GM21717 (cell line): ENCODE results near the gene SRP9.
"Not testable (repeated sequence)": the region's sequence is repeated elsewhere in the genome, so short reads cannot be mapped to it uniquely, and the experiment has no call there.

Experiments
- ATAC-seq: cut with Tn5 transposase; IDR thresholded peaks from one replicate; pipeline ENCODE4 v1.9.1; 2021; ENCODE audit warnings: mild to moderate bottlenecking, moderate library complexity; ENCODE audit not compliant: unreplicated experiment

The SRP9 gene

DNA sequence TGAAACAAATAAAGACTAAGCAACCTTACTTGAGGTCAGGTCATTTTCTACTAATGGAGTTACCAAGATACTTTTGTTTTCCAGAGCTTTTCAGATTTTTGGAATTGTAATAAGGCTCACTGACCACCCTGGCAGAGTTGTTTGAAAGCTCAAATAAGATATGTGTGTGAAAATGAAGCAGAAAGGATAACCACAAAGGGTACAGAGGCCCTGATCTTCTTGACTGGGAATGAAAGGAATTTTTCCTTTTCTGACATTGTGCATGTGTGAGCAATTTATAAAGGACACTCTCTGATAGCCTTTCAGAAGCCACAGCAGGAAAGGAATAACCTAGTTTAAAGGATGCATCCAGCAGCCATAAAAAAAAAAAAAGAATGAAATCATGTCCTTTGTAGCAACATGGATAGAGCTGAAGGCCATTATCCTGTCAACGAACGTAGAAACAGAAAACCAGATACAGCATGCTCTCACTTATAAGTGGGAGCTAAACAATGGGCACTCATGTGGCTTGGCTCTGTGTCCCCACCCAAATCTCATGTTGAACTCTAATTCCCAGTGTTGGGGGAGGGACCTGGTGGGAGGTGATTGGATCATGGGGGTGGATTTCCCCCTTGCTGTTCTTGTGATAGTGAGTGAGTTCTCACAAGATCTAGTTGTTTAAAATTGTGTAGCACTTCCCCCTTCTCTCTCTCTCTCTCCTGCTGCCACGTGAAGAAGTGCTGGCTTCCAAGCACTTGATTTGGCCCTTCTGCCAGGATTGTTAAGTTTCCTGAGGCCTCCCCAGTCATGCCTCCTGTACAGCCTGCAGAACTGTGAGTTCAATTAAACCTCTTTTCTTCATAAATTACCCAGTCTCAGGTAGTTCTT is 3.1 kb upstream of the SRP9 start:
- ATAC-seq, result no peak

DNA sequence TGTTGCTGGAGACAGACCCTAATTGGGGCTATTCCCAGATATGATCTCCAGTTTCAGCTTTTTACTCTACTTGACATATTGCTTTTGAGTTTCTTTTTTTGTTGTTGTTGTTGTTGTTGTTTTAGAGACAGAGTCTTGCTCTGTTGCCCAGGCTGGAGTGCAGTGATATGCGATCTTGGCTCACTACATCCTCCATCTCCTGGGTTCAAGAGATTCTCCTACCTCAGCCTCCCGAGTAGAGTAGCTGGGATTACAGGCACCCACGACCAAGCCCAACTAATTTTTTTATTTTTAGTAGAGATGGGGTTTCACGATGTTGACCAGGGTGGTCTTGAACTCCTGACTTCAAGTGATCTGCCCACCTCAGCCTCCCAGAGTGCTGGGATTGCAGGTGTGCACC is 1.3 kb upstream of the SRP9 start:
- ATAC-seq, result no peak

DNA sequence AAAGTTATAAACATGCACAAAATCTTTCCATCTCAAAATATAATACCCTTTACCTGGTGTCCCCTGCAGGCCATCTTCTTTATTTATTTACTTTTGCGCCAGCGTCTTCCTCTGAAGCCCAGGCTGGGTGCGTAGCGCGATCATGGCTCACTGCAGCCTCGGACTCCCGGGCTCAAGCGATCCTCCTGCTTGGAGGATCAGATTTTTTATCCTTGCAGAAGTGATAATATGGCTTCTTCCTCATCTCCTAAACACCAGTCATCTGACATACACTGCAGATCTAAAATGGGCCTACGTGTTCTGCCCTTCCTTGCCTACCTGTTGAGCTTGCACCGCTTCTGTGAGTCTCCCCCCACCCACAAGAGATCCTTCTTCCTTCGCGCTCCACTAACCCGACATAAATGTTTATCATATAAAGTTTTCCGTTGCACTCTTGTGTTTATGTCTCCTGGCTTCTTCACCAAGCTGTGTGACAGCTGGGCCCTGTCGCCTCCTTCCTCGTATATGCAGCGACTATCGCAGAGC is 506 bp upstream of the SRP9 start:
- no peak for ATAC-seq

DNA sequence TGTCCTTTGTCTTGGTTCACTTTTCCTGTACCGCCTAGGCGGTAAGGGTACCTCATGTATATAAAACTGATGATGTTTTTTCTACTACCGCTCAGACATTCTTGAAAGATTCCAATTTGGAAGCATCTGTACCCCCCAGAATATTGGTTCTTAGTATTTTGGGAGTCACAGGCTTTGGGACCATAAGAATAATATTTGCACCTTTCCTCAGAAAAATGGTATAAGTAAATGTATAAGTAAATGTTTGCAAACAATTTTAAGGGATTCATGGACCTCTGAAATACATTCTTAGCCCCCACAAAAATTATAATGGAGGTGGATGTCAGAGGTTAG is 677 bp downstream of the SRP9 start:
- ATAC-seq, result no peak

DNA sequence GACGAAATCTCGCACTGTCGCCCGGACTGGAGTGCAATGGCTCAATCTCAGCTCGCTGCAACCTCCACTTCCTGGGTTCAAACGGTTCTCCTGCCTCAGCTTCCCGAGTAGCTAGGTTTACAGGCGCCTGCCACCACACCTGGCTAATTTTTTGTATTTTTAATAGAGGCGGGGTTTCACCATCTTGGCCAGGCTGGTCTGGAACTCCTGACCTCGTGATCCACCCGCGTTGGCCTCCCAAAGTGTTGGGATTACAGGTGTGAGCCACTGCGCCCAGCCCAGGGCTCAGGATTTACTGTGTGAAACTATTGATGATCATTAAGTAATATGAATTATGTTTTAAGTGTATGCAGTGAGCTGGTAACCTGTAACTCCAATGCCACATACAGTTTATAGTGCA is 1.5 kb downstream of the SRP9 start:
- ATAC-seq, result not testable (repeated sequence)

DNA sequence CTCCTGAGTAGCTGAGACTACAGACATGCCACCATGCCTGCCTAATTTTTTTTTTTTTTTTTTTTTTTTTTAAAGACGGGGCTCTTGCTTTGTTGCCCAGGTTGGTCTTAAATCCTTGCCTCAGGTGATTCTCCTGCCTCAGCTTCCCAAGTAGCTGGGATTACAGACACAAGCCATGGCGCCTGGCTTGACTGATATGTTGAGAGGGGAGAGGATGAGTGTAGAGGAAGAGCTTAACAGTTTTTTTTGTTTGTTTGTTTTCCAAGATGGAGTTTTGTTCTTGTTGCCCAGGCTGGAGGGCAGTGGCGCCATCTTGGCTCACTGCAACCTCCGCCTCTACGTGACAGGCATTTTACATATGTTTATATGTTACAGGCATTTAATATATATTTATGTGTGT is 2.5 kb downstream of the SRP9 start:
- no peak for ATAC-seq

DNA sequence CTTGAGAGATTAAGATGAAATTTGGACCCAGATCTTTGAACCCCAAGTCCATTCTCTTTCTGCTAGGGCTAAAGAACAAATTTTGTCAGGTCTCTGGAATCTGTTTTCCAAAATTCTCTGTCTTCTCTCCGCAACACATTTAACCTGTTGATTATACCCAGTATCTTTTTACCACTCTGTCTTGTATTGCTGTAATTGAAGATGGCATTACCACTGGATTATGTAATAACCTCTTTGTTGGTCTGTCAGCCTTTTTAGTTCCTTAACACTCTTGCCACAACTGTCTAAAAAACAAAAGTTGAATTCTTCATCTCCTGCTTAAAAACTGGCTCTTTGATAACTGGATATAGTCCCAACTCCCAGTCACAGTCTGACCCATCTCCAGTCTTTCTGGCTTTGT is 3.0 kb downstream of the SRP9 start:
- no peak for ATAC-seq

DNA sequence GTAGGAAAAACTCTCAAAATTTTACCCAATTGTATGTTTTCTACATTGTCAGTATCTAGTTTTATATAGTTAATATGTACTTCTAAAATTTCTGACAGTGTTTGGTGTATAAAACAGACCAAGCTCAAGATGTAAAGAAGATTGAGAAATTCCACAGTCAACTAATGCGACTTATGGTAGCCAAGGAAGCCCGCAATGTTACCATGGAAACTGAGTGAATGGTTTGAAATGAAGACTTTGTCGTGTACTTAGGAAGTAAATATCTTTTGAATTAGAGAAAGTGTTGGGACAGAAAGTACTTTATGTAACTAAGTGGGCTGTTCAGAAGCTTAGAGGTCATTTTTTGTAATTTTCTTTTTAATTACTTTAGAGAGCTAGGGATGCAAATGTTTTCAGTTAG is 11.5 kb downstream of the SRP9 start:
- not testable (repeated sequence) for ATAC-seq

DNA sequence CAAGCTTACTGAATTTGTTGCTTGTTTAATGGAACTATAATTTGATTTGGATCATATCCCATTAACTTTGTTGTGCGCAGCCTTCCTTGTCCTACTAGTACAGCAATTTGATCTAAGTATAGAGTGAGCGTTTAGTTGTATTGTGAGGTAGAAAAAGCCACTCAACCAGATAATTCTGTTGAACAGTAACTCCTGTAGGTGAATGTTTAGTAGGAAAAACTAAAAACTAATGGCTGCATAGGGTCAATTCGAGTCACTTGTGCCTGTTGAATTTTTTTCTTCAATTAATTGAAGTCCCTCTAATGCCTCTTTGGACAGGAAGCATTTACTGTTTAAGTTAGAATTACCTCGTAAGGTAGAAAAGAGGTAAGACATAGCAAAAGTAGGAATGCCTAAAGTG is 17.3 kb downstream of the SRP9 start:
- ATAC-seq, result no peak

DNA sequence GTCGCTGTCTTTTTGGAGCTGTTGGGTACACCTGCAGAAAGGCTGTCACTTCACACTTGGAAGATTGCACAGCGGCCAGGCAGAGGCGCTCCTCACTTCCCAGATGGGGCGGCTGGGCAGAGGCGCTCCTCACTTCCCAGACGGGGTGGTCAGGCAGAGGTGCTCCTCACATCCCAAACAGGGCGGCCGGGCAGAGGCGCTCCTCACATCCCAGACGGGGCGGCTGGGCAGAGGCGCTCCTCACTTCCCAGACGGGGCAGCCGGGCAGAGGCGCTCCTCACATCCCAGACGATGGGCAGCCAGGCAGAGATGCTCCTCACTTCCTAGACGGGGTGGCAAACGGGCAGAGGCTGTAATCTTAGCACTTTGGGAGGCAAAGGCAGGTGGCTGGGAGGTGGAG is 18.5 kb downstream of the SRP9 start:
- ATAC-seq, result not testable (repeated sequence)

DNA sequence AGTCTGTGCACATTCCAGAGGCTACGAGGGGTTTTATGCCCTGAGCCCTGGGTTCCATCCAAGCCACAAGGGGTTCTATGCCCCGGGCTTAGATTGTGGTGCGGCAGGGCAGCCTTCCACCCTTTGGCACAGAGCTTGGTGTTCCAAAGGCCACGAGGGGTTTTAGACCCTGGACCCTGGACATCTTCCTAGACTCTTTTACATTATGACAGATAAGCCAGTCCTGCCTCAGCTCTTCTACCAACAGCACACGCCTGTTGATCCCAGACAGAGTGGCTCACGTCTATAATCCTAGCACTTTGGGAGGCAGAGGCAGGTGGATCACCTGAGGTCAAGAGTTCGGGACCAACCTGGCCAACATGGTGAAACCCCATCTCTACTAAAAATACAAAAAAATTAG is 23.5 kb downstream of the SRP9 start:
- ATAC-seq, result not testable (repeated sequence)

DNA sequence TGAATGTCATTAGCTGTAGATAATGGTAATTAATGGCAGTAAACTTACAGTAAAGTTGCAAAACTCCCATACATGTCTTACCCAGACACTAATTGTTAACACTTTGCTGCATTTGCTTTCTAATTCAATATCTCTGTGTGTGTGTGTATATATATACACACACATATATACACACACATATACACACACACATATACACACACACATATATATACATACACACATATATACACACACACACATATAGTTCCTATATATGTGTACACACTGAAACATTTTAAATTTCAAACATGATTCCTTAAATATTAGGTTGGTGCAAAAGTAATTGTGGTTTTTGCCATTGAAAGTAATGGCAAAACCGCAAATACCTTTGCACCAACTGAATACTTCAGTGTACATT is 28.6 kb downstream of the SRP9 start:
- no peak for ATAC-seq

DNA sequence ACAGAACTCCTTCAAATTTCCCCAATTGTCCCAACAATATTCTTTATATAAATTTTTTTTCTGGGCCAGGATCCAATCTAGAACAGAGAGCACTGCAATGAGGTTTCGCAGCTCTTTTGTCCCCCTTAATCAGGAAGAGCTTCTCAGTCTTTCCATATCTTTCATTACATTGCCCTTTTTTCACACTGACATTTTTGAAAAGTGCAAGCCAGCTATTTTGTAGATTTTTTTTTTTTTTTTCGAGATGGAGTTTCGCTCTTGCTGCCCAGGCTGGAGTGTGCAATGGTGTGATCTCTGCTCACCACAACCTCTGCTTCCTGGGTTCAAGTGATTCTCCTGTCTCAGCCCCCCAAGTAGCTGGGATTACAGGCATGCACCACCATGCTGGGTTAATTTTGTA is 29.1 kb downstream of the SRP9 start:
- ATAC-seq, result not testable (repeated sequence)

DNA sequence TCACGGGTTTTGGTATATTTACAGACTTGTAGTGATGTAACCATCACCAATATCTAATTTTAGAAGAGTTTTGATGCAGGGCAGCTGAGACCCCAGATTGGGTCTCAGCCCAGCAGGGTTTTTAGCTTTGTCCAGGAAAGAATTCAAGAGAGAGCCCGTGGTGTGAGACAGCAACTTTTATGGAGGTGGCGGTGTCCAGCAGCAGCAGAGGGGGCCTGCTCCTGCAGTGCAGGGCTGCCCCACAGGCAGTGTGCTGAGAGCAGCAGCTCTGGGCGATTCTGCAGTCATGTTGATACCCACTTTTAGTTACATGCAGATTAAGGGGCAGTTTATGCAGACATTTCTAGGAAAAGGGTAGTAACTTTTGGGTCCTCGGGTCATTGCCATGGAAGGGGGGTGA is 30.5 kb downstream of the SRP9 start:
- no peak for ATAC-seq

DNA sequence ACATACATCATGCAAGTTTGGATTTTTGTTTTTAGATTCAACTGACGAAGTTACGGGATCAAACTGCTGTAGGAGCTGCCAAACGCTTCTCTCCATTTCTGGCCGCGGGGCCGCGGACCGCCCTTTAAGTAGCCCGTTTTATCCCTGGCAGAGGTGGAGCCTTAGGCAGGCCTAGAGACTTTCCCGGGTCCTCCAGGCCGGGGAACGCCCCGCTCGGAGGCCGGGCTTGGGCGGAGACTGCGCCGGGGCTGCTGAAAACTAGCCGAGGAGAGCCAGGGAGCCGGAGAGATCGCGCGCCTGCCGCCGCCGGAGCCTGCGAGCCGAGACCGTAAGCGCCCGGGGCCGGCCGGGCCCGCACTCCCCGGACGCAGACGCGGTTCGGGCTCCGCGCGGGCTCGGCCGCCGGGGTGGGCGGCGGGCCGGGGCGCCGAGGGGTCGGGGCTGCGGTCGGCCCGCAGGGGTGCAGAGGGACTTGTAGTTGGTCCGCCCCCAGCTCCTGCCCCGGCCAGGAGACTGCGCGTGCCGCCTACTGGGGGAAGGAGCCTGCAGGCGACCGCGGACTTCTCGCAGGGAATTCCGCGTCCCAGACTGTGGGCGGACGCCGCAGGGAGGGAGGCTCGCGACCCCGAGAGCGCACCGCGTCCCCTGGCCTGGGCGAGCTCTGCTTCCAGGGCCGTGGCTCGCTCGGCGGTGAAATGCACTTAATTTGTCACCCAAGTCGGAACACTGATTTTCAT is 32.4 kb downstream of the SRP9 start, which contains the start of gene EPHX1:
Gene EPHX1 (plus strand): TSS at position 283 of the 737 bp plus-strand sequence. CDS start 18,606 bp downstream, outside the sequence.
- ATAC-seq, result peak; percentile 99

DNA sequence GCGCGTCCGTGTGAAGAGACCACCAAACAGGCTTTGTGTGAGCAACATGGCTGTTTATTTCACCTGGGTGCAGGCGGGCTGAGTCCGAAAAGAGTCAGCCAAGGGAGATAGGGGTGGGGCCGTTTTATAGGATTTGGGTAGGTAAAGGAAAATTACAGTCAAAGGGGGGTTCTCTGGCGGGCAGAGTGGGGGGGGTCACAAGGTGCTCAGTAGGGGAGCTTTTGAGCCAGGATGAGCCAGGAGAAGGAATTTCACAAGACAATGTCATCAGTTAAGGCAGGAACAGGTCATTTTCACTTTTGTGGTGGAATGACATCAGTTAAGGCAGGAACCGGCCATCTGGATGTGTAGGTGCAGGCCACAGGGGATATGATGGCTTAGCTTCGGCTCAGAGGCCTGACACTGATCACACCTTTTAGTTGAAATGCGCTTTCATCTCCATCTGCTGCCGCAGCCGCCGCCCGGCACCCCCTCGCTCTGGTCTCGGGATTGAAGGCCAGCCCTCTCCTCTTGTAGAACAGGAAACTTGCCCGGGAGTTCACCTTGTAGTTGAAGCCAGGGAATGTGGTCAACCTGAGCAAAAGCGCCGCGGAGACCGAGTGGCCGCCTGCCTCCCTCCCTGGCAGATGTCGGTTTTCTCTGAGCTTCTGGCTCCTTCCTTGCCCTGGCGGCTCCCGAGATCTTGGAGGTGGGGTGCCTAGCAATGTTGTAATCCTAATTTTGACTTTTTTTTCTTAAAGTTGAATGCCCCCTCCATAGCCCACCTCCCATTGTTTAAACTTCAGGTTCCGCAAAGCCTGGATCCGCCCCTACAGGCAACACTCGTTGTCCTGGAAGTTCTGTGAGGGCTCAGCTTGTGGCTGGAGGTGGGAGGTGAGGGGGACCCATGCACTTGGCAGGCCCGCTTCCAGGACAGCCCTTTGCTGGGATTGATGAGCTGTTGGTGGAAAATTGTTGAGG is 33.2 kb downstream of the SRP9 start:
- ATAC-seq, result not testable (repeated sequence)

DNA sequence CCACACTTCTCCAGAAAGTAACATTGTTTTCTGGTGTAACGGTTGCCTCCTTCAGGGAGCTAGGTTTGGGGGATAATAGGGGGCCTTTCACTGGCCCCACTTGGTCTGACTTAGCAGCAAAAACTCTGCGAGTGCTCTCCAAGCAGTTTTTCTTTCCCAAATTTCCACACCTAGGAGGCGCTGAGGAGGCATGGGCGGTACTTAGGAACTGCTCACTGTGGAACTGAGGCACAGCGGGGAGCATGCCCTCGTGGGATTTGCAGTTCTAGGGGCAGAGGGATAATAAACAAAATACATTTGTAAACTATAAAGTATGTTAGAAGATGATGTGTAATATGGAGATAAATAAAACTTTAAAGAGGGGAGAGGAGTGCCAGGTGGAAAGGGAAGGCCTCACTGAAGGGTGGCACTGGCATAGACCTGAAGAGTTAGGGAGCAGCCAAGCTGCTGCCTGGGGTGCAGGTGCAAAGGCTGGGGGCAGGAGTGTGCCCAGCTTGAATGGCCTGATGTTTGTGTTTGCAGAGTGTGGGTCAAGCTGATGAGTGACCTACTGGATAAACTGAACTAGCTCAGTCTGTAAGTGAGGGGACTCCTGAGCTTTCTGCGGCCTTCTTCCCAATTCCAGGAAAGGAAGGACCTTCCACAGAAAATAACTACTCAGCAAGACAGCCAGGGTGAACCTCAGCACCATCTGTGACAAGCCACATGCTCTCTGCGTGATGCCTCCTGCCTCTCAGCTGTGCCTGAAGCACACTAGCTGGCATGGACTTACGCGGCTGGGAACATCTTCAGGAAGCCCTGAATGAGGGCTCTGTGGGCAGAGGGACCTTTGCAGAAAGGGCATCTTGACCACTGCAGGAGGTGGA is 34.2 kb downstream of the SRP9 start:
- ATAC-seq, result no peak

DNA sequence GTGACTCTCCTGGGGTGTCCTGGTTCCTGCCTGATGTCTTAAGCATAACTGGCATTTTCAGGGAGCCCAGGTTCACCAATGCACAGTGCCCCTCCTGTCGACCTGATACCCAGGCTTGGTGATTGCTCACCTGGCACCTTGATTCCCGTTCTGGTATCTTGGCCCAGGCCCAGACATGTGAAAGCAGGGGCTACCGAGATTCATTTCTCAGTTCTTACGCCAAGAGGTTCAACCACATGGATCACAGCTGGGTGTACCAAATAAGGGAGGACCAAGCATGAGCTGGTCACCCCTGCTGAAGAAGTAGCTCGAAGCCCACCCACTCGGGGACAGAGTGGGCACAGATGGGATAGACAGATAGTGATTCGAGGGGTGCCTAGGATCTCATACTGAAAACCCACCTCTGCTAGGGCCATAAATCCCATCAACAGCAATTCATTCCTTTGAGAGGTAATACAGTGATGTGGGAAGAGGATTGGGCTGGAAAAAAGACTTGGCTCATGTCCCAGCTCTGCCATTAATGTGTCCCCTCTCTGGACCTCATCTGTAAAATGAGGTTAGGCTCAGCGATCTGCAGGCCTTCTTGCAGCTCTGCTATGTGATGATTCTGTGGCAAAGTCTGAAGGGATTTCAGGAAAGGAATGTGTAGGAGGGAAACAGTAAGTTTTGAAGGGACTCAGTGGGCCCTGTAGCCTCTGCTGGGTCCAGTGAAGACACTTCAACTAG is 35.0 kb downstream of the SRP9 start:
- ATAC-seq, result no peak
